Measurements from ENCODE around the gene GPR158. TPM values are rescaled to one million over a fixed set of nuclear protein-coding genes. Genes with fewer than 3 reads are reported as not detected.

The GPR158 gene
- total RNA-seq, 1 experiment from 2014 or later: 0.24 TPM

- Mint-ChIP-seq H3K27me3 (ENCODE audit: low read depth) (no peaks in the 10 kb centered on the region; the same call in 1 of the 2 replicates), H3K27ac (no peak overlapping the region), H3K4me3 (no peak overlapping the region), H3K9me3 (no peaks in the 10 kb centered on the region), H3K36me3 (ENCODE audit: insufficient read depth in 1 of 3, low read depth in 3 of 3) (no peaks in the 10 kb centered on the region), H3K4me1 (no peaks in the 10 kb centered on the region; a peak in 1 of 4 replicates)
- Histone ChIP-seq H3K56ac (ENCODE audit: insufficient read length, low read depth, low read length) (no peak overlapping the region), H3K79me2 (ENCODE audit: insufficient read depth, low read length) (no peaks in the 10 kb centered on the region), H3K4me2 (ENCODE audit: insufficient read depth, insufficient read length, low read length) (no peak overlapping the region), H2BK15ac (ENCODE audit: low read depth, low read length) (no peak overlapping the region), H3K27ac (ENCODE audit: insufficient read length, low read depth, low read length) (no peak overlapping the region), H4K8ac (replicated peaks; ENCODE audit: insufficient read length, low read depth, low read length) (no peak overlapping the region), H3K9ac (ENCODE audit: extremely low read depth, insufficient read length, low read length) (no peak overlapping the region), H3K23ac (ENCODE audit: insufficient read length, low read depth, low read length) (no peak overlapping the region), H4K5ac (ENCODE audit: insufficient read length, low read depth, low read length) (no peak overlapping the region), H2BK20ac (ENCODE audit: low read depth, low read length, poor library complexity, severe bottlenecking) (no peak overlapping the region), H2BK120ac (ENCODE audit: low read depth, low read length, poor library complexity, severe bottlenecking) (no peak overlapping the region), H2AFZ (ENCODE audit: low read length) (no peak overlapping the region), H3K4ac (ENCODE audit: low read depth, low read length) (no peak overlapping the region), H2AK5ac (ENCODE audit: insufficient read length, low read length) (no peak overlapping the region), H4K20me1 (ENCODE audit: control insufficient read depth, insufficient read depth, insufficient read length) (no peaks in the 10 kb centered on the region), H3K27me3 (ENCODE audit: insufficient read depth, low read length) (no peaks in the 10 kb centered on the region), H4K91ac (ENCODE audit: insufficient read length, low read depth, low read length) (no peak overlapping the region), H3K23me2 (ENCODE audit: insufficient read length, low read depth, low read length, poor library complexity, severe bottlenecking) (no peaks in the 10 kb centered on the region), H3K14ac (ENCODE audit: insufficient read depth, low read length) (no peak overlapping the region), H3K4me1 (ENCODE audit: insufficient read depth, low read length) (no peaks in the 10 kb centered on the region), H3K9me3 (ENCODE audit: control insufficient read depth, low read depth, low read length) (no peaks in the 10 kb centered on the region), H2BK12ac (ENCODE audit: insufficient read length, low read depth, low read length) (no peak overlapping the region), H3K18ac (ENCODE audit: insufficient read length, low read depth, low read length) (no peak overlapping the region), H2BK5ac (ENCODE audit: insufficient read length, low read length) (no peak overlapping the region), H3K79me1 (ENCODE audit: insufficient read depth, low read depth, low read length, poor library complexity, severe bottlenecking) (no peaks in the 10 kb centered on the region), H3T11ph (ENCODE audit: low read length) (no peak overlapping the region)
- no CpG with 5 or more reads among the region's 4 CpGs for WGBS (ENCODE audit: extremely low coverage, insufficient read length, low lambda C conversion rate)
- DNase-seq: no peak
- no peak for TF ChIP-seq CTCF (conservative IDR thresholded peaks at IDR 0.05)
Observed at GRCh38 chr10:25604591-25604990, 429.8 kb downstream of the GPR158 start.
